ENCODE measurements around the gene HCFC1R1.

HCFC1R1 gene

DNA sequence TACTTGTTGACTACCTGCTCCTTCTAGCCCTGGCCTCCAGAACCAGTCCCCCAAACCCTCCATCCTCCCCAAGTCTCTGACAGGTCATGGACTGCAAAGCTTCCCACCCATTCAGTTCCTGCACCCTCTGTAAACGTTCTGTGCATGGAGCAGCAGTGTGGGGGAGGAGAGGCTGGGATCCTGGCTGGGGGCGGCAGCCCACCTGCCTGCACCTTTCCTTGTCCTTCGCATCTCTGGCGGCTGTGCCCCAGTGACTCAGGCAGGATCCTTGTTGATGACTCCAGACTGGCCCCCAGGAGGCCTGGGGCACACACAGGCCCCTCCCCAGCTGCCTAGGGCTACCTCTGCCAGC lies 41.9 kb downstream of the HCFC1R1 start:
- no peak overlapping the region for H3K4me3 ChIP-seq (ENCODE audit: low read length)
- TF ChIP-seq, protein P1, sequence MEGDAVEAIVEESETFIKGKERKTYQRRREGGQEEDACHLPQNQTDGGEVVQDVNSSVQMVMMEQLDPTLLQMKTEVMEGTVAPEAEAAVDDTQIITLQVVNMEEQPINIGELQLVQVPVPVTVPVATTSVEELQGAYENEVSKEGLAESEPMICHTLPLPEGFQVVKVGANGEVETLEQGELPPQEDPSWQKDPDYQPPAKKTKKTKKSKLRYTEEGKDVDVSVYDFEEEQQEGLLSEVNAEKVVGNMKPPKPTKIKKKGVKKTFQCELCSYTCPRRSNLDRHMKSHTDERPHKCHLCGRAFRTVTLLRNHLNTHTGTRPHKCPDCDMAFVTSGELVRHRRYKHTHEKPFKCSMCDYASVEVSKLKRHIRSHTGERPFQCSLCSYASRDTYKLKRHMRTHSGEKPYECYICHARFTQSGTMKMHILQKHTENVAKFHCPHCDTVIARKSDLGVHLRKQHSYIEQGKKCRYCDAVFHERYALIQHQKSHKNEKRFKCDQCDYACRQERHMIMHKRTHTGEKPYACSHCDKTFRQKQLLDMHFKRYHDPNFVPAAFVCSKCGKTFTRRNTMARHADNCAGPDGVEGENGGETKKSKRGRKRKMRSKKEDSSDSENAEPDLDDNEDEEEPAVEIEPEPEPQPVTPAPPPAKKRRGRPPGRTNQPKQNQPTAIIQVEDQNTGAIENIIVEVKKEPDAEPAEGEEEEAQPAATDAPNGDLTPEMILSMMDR (conservative IDR thresholded peaks at IDR 0.05; ENCODE audit: low read depth, low read length) = no peak
- no peak for DNase-seq (ENCODE audit: low read depth)

DNA sequence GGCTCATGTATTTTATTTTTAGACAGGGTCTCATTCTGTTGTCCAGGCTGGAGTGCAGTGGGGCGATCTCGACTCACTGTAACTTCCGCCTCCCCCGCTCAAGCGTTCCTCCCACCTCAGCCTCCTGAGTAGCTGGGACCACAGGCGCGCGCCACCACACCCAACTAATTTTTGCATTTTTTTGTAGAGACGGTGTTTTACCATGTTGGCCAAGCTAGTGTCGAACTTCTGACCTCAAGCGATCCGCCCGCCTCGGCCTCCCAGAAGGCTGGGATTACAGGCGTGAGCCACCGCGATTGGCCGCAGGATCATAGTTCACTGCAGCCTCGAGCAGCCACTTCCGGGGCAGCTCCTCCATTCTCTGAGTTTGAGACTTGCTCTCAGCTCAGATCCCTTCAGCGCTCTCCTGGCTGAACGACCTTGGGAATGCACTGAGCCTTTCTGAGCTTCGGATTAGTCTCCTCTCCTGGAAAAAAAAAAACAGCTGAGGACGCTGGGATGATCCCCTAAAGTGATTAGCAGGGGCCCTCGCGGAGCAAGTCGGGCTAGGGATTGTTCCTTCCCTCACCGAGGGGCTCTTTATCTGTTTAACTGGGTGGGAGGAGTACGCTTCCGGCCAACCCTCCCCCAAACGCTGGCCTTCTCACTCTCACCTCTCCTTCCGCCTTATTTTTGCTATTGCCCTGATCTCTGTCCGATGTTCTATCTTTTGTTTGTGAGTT lies 42.4 kb downstream of the HCFC1R1 start:
- H3K4me3 ChIP-seq (ENCODE audit: low read length) = no peak overlapping the region
- TF ChIP-seq, protein P1 (conservative IDR thresholded peaks at IDR 0.05; ENCODE audit: low read depth, low read length) = no peak
- no peak for DNase-seq (ENCODE audit: low read depth)

DNA sequence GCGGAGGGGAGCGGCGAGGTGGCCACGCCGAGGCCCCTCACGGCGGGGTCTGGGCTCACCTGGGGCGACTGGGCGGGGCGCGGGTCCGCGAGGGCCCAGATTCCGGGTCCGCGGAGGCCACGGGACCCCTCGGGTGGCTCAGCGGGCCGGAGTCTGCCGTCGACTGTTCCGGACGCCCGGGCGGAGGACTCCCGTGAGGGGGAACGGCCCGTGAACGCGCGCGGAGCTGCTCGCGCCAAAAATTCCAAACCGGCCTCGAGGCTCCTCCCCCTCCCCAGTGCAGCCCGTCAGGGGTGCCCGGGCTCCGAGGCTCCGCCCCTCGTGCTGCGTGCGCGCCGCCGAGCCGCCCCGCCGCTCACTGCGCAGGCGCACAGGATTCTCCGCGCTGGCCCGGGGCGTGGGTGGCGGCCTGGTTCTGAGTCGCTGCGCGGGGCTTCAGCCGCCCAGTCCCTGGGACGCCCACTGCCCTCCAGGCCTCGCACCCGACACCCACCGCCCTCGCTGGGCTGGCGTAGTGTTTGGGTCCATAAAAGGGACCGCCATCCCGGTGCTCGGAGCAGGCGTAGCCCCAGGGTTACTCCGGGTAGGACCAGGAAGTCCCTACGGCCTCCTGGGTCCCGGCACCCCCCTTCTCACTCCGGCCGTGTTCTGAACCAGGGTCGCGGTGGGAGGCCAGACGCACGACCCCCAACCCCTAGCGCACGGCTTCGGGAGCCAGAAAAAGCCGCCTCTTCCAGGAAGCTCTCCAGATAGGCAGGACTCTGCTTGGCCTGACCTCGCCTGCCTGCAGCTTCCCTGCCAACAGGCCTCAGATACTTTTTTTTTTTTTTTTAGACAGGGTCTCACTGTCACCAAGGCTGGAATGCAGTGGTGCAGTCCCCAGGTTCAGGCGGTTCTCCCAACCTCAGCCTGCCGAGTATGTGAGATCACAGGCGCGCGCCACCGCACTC lies 43.2 kb downstream of the HCFC1R1 start, which contains the start of gene PKMYT1:
TSS of gene PKMYT1 (minus strand) at position 220 of the 950 bp plus-strand sequence. CDS start 789 bp downstream, outside the sequence.
- TF ChIP-seq, protein P1 (conservative IDR thresholded peaks at IDR 0.05; ENCODE audit: low read depth, low read length) = no peak
- DNase-seq (ENCODE audit: low read depth) = no peak
- peak within 1 kb of the TSS; percentile 70 for H3K4me3 ChIP-seq (ENCODE audit: low read length)

- DNase-seq (ENCODE audit: low read depth) = no peak
Measured at GRCh38 chr16:2979669-2980226, 44.0 kb downstream of the HCFC1R1 start.

DNA sequence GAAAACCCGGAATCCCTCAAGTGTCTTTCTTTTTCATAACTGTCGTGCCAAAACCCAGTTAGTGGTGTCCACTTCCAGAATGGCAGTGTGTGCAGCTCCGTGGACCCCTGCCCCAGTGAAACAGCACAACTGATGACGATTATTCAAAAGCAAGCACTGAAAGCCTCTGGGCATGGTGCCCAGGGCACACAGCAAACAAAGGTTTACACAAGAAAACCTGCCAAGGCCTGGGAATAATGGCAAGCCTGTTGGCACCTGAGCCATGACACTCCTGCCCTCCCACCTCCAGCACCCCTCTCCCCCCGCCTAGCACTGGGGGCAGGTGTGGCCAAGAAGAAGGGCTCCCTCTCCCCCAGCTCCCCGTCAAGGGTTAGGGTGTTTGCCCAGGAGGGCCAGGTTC lies 46.3 kb downstream of the HCFC1R1 start:
- TF ChIP-seq, protein P1 (conservative IDR thresholded peaks at IDR 0.05; ENCODE audit: low read depth, low read length) = no peak
- H3K4me3 ChIP-seq (ENCODE audit: low read length) = no peak overlapping the region
- DNase-seq (ENCODE audit: low read depth) = no peak

More at GRCh38 chr16:2979669-2980226, 44.0 kb downstream of the HCFC1R1 start:
- H3K4me3 ChIP-seq (ENCODE audit: low read length) = peak overlapping the region; percentile 70
- TF ChIP-seq, protein P1 (conservative IDR thresholded peaks at IDR 0.05; ENCODE audit: low read depth, low read length) = no peak

DNA sequence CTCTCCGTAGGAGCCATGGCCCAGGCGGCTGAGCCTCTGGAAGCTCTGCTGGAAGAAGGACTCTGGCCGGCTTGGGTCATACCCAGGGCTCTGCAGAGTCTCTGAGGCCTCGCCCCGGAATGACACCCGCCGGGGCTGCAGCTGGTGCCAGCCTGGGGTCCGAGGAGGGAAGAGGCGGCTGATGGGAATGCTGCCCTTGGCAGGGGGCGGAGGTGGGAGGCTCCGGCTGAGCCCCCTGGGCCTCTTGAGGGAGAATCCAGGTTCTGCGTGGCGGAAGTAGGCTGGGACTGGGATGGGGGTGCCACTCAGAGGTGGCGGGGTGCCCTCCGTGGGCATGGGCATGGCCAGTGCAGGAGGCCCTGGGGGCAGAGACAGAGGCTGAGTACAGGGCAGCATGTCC lies 47.1 kb downstream of the HCFC1R1 start:
- DNase-seq (ENCODE audit: low read depth) = no peak
- TF ChIP-seq, protein P1 (conservative IDR thresholded peaks at IDR 0.05; ENCODE audit: low read depth, low read length) = no peak
- H3K4me3 ChIP-seq (ENCODE audit: low read length) = no peak overlapping the region
